HepG2 (cell line): Measurements from ENCODE around the gene S100A13. TPM values are rescaled to one million over a fixed set of nuclear protein-coding genes. Genes with fewer than 3 reads are reported as not detected.

ENCODE experiments used
- ELF1 ChIP-seq: sonication (generic); formaldehyde crosslinking; IDR thresholded peaks from 2 replicates; pipeline ENCODE4 v1.4.0; 2020; ENCODE audit warnings: missing genetic modification reagents
- JARID2 ChIP-seq: sonication (generic); formaldehyde crosslinking; IDR thresholded peaks from 2 replicates; pipeline ENCODE4 v1.8.1; 2023; ENCODE audit warnings: missing genetic modification reagents, inconsistent platforms; ENCODE audit not compliant: insufficient replicate concordance
- KIAA2018 ChIP-seq: sonication (generic); formaldehyde crosslinking; IDR thresholded peaks from 2 replicates; pipeline ENCODE4 v1.5.0; 2020; ENCODE audit warnings: mild to moderate bottlenecking, missing genetic modification reagents, borderline replicate concordance
- KLF12 ChIP-seq: sonication (generic); formaldehyde crosslinking; IDR thresholded peaks from 2 replicates; pipeline ENCODE4 v1.4.0; 2020; ENCODE audit warnings: missing genetic modification reagents, borderline replicate concordance
- NFKB2 ChIP-seq: sonication (generic); formaldehyde crosslinking; IDR thresholded peaks from 2 replicates; pipeline ENCODE4 v1.4.0; 2020; ENCODE audit warnings: missing genetic modification reagents, borderline replicate concordance
- NFRKB ChIP-seq: fragments of 450-650 bp; IDR thresholded peaks from 2 replicates; pipeline ENCODE4 v1.6.1; 2017
- SNAPC4 ChIP-seq: sonication (generic); formaldehyde crosslinking; IDR thresholded peaks from 2 replicates; pipeline ENCODE4 v1.4.0; 2020; ENCODE audit warnings: mild to moderate bottlenecking, missing genetic modification reagents
- THAP11 ChIP-seq: IDR thresholded peaks from 2 replicates; pipeline ENCODE4 v1.6.1; 2016; ENCODE audit warnings: missing biosample characterization, missing genetic modification reagents
- ZBTB25 ChIP-seq: IDR thresholded peaks from 2 replicates; pipeline ENCODE4 v1.6.1; 2018; ENCODE audit warnings: missing genetic modification reagents
- ZNF160 ChIP-seq: sonication (generic); formaldehyde crosslinking; IDR thresholded peaks from 2 replicates; pipeline ENCODE4 v1.8.0; 2022; ENCODE audit warnings: mild to moderate bottlenecking, inconsistent platforms, missing genetic modification reagents
- ZNF691 ChIP-seq: sonication (generic); formaldehyde crosslinking; IDR thresholded peaks from 2 replicates; pipeline ENCODE4 v1.4.0; 2020; ENCODE audit warnings: missing genetic modification reagents, low read depth, mild to moderate bottlenecking, borderline replicate concordance
- polyA plus RNA-seq, 8 experiments: library from polyadenylated mRNA; depleted of rRNA in 3 of 8; stranded (reverse) in 7 of 8; unstranded in 1 of 8; fragments of >200 nt; fragmentation: Illumina TruSeq in 4 of 8; extraction: Trizol in 4 of 8; gene quantifications; 2 replicates each; pipeline versions ENCODE4 v1.2.1 to v1.2.3, GENCODE V29; 2011 to 2016; ENCODE audit warnings: low read depth in 4 of 8, missing spikeins in 1 of 8, mixed read lengths in 1 of 8; ENCODE audit not compliant: insufficient read depth in 1 of 8
- total RNA-seq, 5 experiments: library from RNA; depleted of rRNA; stranded (reverse); fragments of >200 nt; fragmentation: Illumina TruSeq; extraction: Trizol; gene quantifications; 2 replicates each; pipeline ENCODE4 v1.2.3, GENCODE V29; 2016; ENCODE audit warnings: low read depth in 1 of 5

Gene S100A13
- total and polyA plus RNA-seq, 2 of the 13 experiments (the other 11 are each of a cell fraction or from before 2014, with no cell fraction given): 89.5 to 172 TPM

GRCh38 chr1:153658400-153659174, 31.3 kb upstream of the S100A13 start, which contains the start of gene SNAPIN (continued):
- TF ChIP-seq KIAA2018 (CRISPR knock-in tag) (no peak), KLF12 (CRISPR knock-in tag) (peak; percentile 85; the same call in 1 of the 2 replicates), JARID2 (peak; percentile 33), SNAPC4 (CRISPR knock-in tag) (peak; percentile 93), ZNF691 (no peak), ZBTB25 (peak; percentile 81), THAP11 (CRISPR knock-in tag) (peak; percentile 98), NFKB2 (CRISPR knock-in tag) (peak; percentile 63; the same call in 1 of the 2 replicates), ZNF160 (no peak), ELF1 (CRISPR knock-in tag) (peak; percentile 83), NFRKB (no peak)
